ENCODE measurements around the gene PRPF38A. TPM values are rescaled to one million over a fixed set of nuclear protein-coding genes. Genes with fewer than 3 reads are reported as not detected.

PRPF38A gene
- total and polyA plus RNA-seq, 2 of the 4 experiments (the other 2 are of a cell fraction), result 19.0 to 23.5 TPM

DNA sequence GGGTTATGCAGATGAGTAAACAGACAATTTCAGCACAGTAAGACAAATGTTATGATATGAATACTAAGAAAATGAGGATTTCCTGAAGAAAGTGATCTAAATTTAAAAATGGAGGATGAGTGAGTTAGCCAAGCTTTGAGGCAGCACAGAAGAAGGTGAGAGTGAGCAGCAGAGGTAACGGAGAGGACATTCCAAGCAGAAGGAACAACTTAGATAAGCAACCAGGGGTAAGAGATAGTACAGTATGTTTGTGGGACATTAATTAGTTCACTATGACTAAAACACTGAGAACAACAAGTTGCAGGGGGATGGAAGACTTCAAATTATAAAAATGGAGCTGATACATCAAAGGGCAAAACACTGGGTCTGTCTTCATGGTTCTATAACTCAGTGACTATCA lies 22.8 kb downstream of the PRPF38A start:
- peaks cover 3 to 31% of the 10 kb centered on the region in 2 experiments; a peak in 3 of 4 replicates for H3K79me1 ChIP-seq (ENCODE audit: low read depth in 1 of 2, low read length in 2 of 2)
- H3K4me1 ChIP-seq (ENCODE audit: control insufficient read depth, insufficient read depth, low read length), result peaks cover 16% of the 10 kb centered on the region
- in situ Hi-C loops (cut with MboI; ENCODE audit: low sequenced_read_pairs) (no loop called here), dilution Hi-C loops (cut with HindIII; ENCODE audit: low sequenced_read_pairs, unreplicated experiment) (no loop called here), intact Hi-C loops (cut with micrococcal nuclease) (loop anchor here (5.0 kb wide), 1 partner anchor 260 kb away; no protein-coding TSS in a partner anchor)
- H2BK5ac ChIP-seq (ENCODE audit: low read depth, low read length, poor library complexity, severe bottlenecking), result no peak overlapping the region
- H3K27ac ChIP-seq (ENCODE audit: insufficient read depth, low read length), result no peak overlapping the region
- H2BK120ac ChIP-seq (ENCODE audit: low read depth, low read length), result no peak overlapping the region
- H2BK20ac ChIP-seq (ENCODE audit: low read depth, low read length), result no peak overlapping the region
- DNase-seq (no peak), ATAC-seq (ENCODE audit: low read depth) (no peak)
- H2AK9ac ChIP-seq (replicated peaks; ENCODE audit: low read depth, low read length, poor library complexity), result no peak overlapping the region
- BruUV-seq (replicated peaks), result no TSS peak
- H4K20me1 ChIP-seq (ENCODE audit: insufficient read depth, low read length), result peaks cover 10% of the 10 kb centered on the region; the same call in 1 of the 2 replicates
- H4K5ac ChIP-seq (ENCODE audit: low read depth, low read length), result no peak overlapping the region
- H3K27me3 ChIP-seq (ENCODE audit: control insufficient read depth, insufficient read depth, low read length), result no peaks in the 10 kb centered on the region
- H3K4me3 ChIP-seq (ENCODE audit: insufficient read depth, low read depth, low read length), result no peak overlapping the region
- no peak overlapping the region for H3K56ac ChIP-seq (ENCODE audit: extremely low read depth, insufficient read depth, low read length)
- ChIA-PET CTCF (interaction anchor here (1.8 kb wide), 1 partner anchor 16 kb away, joined by 6 read pairs; no protein-coding TSS in a partner anchor), POLR2A (ENCODE audit: unreplicated experiment) (no interaction called here)
- TF ChIP-seq, protein P1, sequence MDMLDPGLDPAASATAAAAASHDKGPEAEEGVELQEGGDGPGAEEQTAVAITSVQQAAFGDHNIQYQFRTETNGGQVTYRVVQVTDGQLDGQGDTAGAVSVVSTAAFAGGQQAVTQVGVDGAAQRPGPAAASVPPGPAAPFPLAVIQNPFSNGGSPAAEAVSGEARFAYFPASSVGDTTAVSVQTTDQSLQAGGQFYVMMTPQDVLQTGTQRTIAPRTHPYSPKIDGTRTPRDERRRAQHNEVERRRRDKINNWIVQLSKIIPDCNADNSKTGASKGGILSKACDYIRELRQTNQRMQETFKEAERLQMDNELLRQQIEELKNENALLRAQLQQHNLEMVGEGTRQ (IDR thresholded peaks at IDR 0.05; ENCODE audit: low read depth, low read length), result no peak
- TF ChIP-seq, protein P2, sequence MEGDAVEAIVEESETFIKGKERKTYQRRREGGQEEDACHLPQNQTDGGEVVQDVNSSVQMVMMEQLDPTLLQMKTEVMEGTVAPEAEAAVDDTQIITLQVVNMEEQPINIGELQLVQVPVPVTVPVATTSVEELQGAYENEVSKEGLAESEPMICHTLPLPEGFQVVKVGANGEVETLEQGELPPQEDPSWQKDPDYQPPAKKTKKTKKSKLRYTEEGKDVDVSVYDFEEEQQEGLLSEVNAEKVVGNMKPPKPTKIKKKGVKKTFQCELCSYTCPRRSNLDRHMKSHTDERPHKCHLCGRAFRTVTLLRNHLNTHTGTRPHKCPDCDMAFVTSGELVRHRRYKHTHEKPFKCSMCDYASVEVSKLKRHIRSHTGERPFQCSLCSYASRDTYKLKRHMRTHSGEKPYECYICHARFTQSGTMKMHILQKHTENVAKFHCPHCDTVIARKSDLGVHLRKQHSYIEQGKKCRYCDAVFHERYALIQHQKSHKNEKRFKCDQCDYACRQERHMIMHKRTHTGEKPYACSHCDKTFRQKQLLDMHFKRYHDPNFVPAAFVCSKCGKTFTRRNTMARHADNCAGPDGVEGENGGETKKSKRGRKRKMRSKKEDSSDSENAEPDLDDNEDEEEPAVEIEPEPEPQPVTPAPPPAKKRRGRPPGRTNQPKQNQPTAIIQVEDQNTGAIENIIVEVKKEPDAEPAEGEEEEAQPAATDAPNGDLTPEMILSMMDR (conservative IDR thresholded peaks at IDR 0.05; ENCODE audit: low read depth, low read length), result no peak
- no peak for TF ChIP-seq RFX5 (IDR thresholded peaks at IDR 0.05; ENCODE audit: low read depth, low read length)
- H2BK15ac ChIP-seq (ENCODE audit: low read depth, low read length), result no peak overlapping the region
- H3K4ac ChIP-seq (ENCODE audit: low read depth, low read length), result no peak overlapping the region
- H4K8ac ChIP-seq (ENCODE audit: low read depth in 2 of 2, low read length in 2 of 2), result no peak overlapping the region
- WGBS, 2 experiments (ENCODE audit: extremely low coverage in 2 of 2, insufficient read length in 1 of 2), result 86% methylated on average over 1 of the region's 1 CpG; no CpG with 5 or more reads in 1 of the 2 experiments
- peaks cover 15% of the 10 kb centered on the region for H3K9me1 ChIP-seq (ENCODE audit: insufficient read depth, low read length)
- peaks cover 20% of the 10 kb centered on the region for H3K36me3 ChIP-seq (ENCODE audit: control insufficient read depth, insufficient read depth, low read length)
- no peak overlapping the region for H3K23ac ChIP-seq (ENCODE audit: low read depth, low read length)
- H3K9me3 ChIP-seq (ENCODE audit: control insufficient read depth, insufficient read depth, low read length), result no peaks in the 10 kb centered on the region
- H2AK5ac ChIP-seq (ENCODE audit: low read depth, low read length), result no peak overlapping the region
- H3K9ac ChIP-seq (ENCODE audit: low read depth, low read length), result no peak overlapping the region
- H3K18ac ChIP-seq (ENCODE audit: low read depth, low read length), result no peak overlapping the region; the same call in 1 of the 2 replicates
- no peak overlapping the region for H4K91ac ChIP-seq (ENCODE audit: insufficient read depth, low read depth, low read length)
- H3K4me2 ChIP-seq (ENCODE audit: low read depth, low read length), result no peak overlapping the region
- H3K14ac ChIP-seq (replicated peaks; ENCODE audit: low read depth, low read length), result no peak overlapping the region
- no peak overlapping the region for H2AFZ ChIP-seq (replicated peaks; ENCODE audit: low read length, poor library complexity)
